GM12878 (cell line): ENCODE data around the gene LAMA5. TPM values are rescaled to one million over a fixed set of nuclear protein-coding genes. Genes with fewer than 3 reads are reported as not detected.

Source experiments
- ATAC-seq: fragments of 200-7000 bp; cut with Tn5 transposase; 3 replicates; pipeline ENCODE4 v1.9.1; 2020; ENCODE audit warnings: mild to moderate bottlenecking, moderate library complexity
- BruUV-seq: library from RNA; stranded (reverse); fragments of 400-500 nt; replicated peaks from 2 replicates; lab custom pipeline; 2021; lab: Mats Ljungman, UMichigan
- CTCF ChIA-PET: fragments of 300-600 bp; sonication (Branson Sonifier 250); formaldehyde crosslinking; extraction: SDS; loops from one replicate; lab custom pipeline; 2021; ENCODE audit warnings: inconsistent platforms; lab: Yijun Ruan, JAX
- POLR2A ChIA-PET: fragments of 350-600 bp; formaldehyde crosslinking; extraction: SDS; loops from one replicate; lab custom pipeline; 2021; ENCODE audit warnings: inconsistent platforms; lab: Charles Lee
- RAD21 ChIA-PET: fragments of 300-600 bp; sonication (Branson Sonifier 250); formaldehyde crosslinking; loops from one replicate; lab custom pipeline; 2023; ENCODE audit warnings: antibody characterized with exemption; ENCODE audit not compliant: unreplicated experiment; lab: Charles Lee
- SMC1A ChIA-PET: fragments of 300-600 bp; sonication (Branson Sonifier 250); formaldehyde crosslinking; loops from one replicate; lab custom pipeline; 2023; ENCODE audit not compliant: unreplicated experiment, uncharacterized antibody; lab: Charles Lee
- DNase-seq: peaks from one replicate; pipeline ENCODE4 v3.0.0-alpha.2; 2011; ENCODE audit warnings: low read depth, low spot score
- FAIRE-seq: peaks from 3 replicates; lab custom pipeline; 2011; peaks lifted over from hg19 to GRCh38; lab: Jason Lieb, UNC
- H2AFZ ChIP-seq: 2 replicates; pipeline ENCODE4 v1.6.0; 2011; ENCODE audit warnings: low read depth, low read length, control low read depth; ENCODE audit not compliant: control insufficient read depth
- H3K27ac ChIP-seq: 2 replicates; pipeline ENCODE4 v1.5.1; 2011; ENCODE audit warnings: control low read depth; ENCODE audit not compliant: control insufficient read depth, insufficient read depth
- H3K27me3 ChIP-seq, 2 experiments: replicated peaks in 1 of 2; 2 replicates each; pipeline versions ENCODE4 v1.6.0 to v1.6.1; 2011; ENCODE audit warnings: low read length in 1 of 2; ENCODE audit not compliant: control insufficient read depth in 2 of 2, insufficient read depth in 2 of 2
- H3K36me3 ChIP-seq, 2 experiments: 2 replicates each; pipeline ENCODE4 v1.5.1; 2011; ENCODE audit warnings: low read length in 1 of 2; ENCODE audit not compliant: control insufficient read depth in 2 of 2, insufficient read depth in 2 of 2
- H3K4me1 ChIP-seq: 2 replicates; pipeline ENCODE4 v1.6.1; 2011; ENCODE audit warnings: mild to moderate bottlenecking, low read length, moderate library complexity, mixed read lengths; ENCODE audit not compliant: control insufficient read depth, insufficient read depth
- H3K4me2 ChIP-seq: 2 replicates; pipeline ENCODE4 v1.6.0; 2011; ENCODE audit warnings: control low read depth; ENCODE audit not compliant: control insufficient read depth, insufficient read depth
- H3K4me3 ChIP-seq: fragments of 200-600 bp; sonication (generic); 2 replicates; pipeline ENCODE4 v1.5.1; 2016
- H3K79me2 ChIP-seq: 2 replicates; pipeline ENCODE4 v1.6.0; 2011; ENCODE audit warnings: low read length; ENCODE audit not compliant: control insufficient read depth, insufficient read depth
- H3K9ac ChIP-seq: 2 replicates; pipeline ENCODE4 v1.8.0; 2011; ENCODE audit warnings: low read length, control low read depth, mixed read lengths; ENCODE audit not compliant: control insufficient read depth, insufficient read depth
- H3K9me3 ChIP-seq: replicated peaks from 3 replicates; pipeline ENCODE4 v1.5.1; 2011; ENCODE audit warnings: mild to moderate bottlenecking, low read length; ENCODE audit not compliant: control insufficient read depth, insufficient read depth
- H4K20me1 ChIP-seq: 2 replicates; pipeline ENCODE4 v1.6.0; 2011; ENCODE audit not compliant: control insufficient read depth, insufficient read depth
- CBX3 ChIP-seq: fragments of 200-600 bp; sonication (generic); IDR thresholded peaks from 2 replicates; pipeline ENCODE4 v1.6.1; 2016; ENCODE audit warnings: low read depth, borderline replicate concordance
- EGR1 ChIP-seq, 2 experiments: IDR thresholded peaks; 1 replicate in 1 of 2; 2 replicates in 1 of 2; pipeline ENCODE4 v1.6.1; 2011 to 2012; ENCODE audit warnings: low read depth in 2 of 2, low read length in 2 of 2, borderline replicate concordance in 1 of 2, mild to moderate bottlenecking in 1 of 2, moderate library complexity in 1 of 2
- ESRRA ChIP-seq: IDR thresholded peaks from 2 replicates; pipeline ENCODE4 v1.6.1; 2012; ENCODE audit warnings: mild to moderate bottlenecking, low read length, improper control_type of control experiment
- GABPA ChIP-seq: IDR thresholded peaks from 2 replicates; pipeline ENCODE4 v1.6.1; 2014; ENCODE audit warnings: antibody characterized with exemption, low read depth, mild to moderate bottlenecking, inconsistent platforms
- HDGF ChIP-seq: fragments of 450-650 bp; IDR thresholded peaks from 2 replicates; pipeline ENCODE4 v1.6.1; 2016; ENCODE audit warnings: antibody characterized with exemption
- JUNB ChIP-seq: IDR thresholded peaks from 2 replicates; pipeline ENCODE4 v1.6.1; 2016; ENCODE audit warnings: antibody characterized with exemption, mild to moderate bottlenecking
- PAX5 ChIP-seq: IDR thresholded peaks from 2 replicates; pipeline ENCODE4 v1.6.1; 2011; ENCODE audit warnings: low read depth, low read length, borderline replicate concordance
- RUNX3 ChIP-seq: IDR thresholded peaks from 2 replicates; pipeline ENCODE4 v1.6.1; 2012; ENCODE audit warnings: low read length, inconsistent platforms
- TARDBP ChIP-seq: IDR thresholded peaks from 2 replicates; pipeline ENCODE4 v1.6.1; 2016; ENCODE audit warnings: borderline replicate concordance
- ZNF24 ChIP-seq: fragments of 450-650 bp; IDR thresholded peaks from 2 replicates; pipeline ENCODE4 v1.6.1; 2017; ENCODE audit warnings: antibody characterized with exemption, mild to moderate bottlenecking
- ZNF622 ChIP-seq: fragments of 450-650 bp; IDR thresholded peaks from 2 replicates; pipeline ENCODE4 v1.6.1; 2017; ENCODE audit warnings: mild to moderate bottlenecking, inconsistent platforms
- WGBS: methylation state at CpG from one replicate; pipeline ENCODE4 v1.1.6; 2016; ENCODE audit warnings: low lambda C conversion rate; ENCODE audit not compliant: insufficient replicate concordance, insufficient coverage; ENCODE audit errors: missing lambda C conversion rate; 5-methylcytosine and 5-hydroxymethylcytosine counted together
- in situ Hi-C: fragments of 300-500 bp; cut with MboI; formaldehyde crosslinking; loops from 9 replicates; pipeline ENCODE4 v1.14.3; 2018; ENCODE audit warnings: mixed read lengths
- intact Hi-C: fragments of 100-400 bp; cut with micrococcal nuclease; formaldehyde crosslinking; loops from one replicate; pipeline ENCODE4 v1.14.2; 2022; ENCODE audit not compliant: unreplicated experiment
- polyA plus RNA-seq, 11 experiments: library from polyadenylated mRNA; depleted of rRNA in 4 of 11; unstranded in 6 of 11; stranded (reverse) in 5 of 11; fragments of >200 nt; fragmentation: Nextera tagmentation in 4 of 11; fragmentation: Illumina TruSeq in 1 of 11; extraction: Ambion mirVana in 4 of 11; extraction: Trizol in 1 of 11; gene quantifications; 1 replicate in 1 of 11; 2 replicates in 10 of 11; pipeline versions ENCODE4 v1.2.1 to v1.2.3, GENCODE V29; 2011 to 2016; ENCODE audit warnings: inconsistent platforms in 2 of 11, missing spikeins in 2 of 11, low read depth in 1 of 11
- total RNA-seq, 4 experiments: library from RNA; depleted of rRNA in 3 of 4; stranded (reverse); fragments of >200 nt in 3 of 4; fragmentation: Illumina TruSeq in 1 of 4; extraction: Trizol in 1 of 4; gene quantifications; 2 replicates each; pipeline versions ENCODE4 v1.2.1 to v1.2.3, GENCODE V29; 2013 to 2021
- TF ChIP-seq, protein P1 (sequence below): IDR thresholded peaks from 2 replicates; pipeline ENCODE4 v1.6.1; 2012; ENCODE audit warnings: low read length, inconsistent platforms
- TF ChIP-seq, protein P2 (sequence below): fragments of 450-650 bp; IDR thresholded peaks from 2 replicates; pipeline ENCODE4 v1.6.1; 2016; ENCODE audit warnings: mild to moderate bottlenecking
- TF ChIP-seq, protein P3 (sequence below): fragments of 450-650 bp; IDR thresholded peaks from 2 replicates; pipeline ENCODE4 v1.6.1; 2017; ENCODE audit warnings: mild to moderate bottlenecking, low read depth, inconsistent platforms; ENCODE audit not compliant: poor library complexity, severe bottlenecking

Gene LAMA5
- total and polyA plus RNA-seq, 10 of the 15 experiments (the other 5 are each of a cell fraction or from before 2014, with no cell fraction given) = 0.09 to 3.1 (median 1.6) TPM; not detected in 3

DNA sequence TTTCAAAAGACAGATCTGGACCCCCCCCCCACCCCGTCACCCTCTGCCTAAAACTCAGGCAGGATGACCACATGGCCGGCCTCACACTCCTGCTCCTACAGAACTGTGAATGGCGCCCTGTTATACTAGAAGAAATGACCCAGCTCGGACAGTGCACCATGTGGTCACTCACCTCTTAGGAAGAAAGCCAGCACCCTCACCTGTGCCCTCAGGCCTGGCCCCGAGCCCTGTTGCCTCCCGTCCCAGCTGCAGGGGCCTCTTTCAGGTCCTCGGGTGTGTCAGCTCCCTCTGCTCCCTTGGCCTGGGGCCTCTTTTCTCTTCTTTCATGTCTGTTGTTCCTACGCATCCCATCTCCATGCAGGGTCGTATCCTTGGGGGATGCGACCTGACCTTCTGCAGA lies 105.0 kb downstream of the LAMA5 start:
- no peaks in the 10 kb centered on the region for H3K4me1 ChIP-seq
- 88% methylated on average over 10 of the region's 10 CpGs for WGBS
- intact Hi-C loops = no loop called here
- no peak for DNase-seq
- no peaks in the 10 kb centered on the region for H4K20me1 ChIP-seq
- ChIA-PET SMC1A (no interaction called here), CTCF (no interaction called here), RAD21 (no interaction called here), POLR2A (no interaction called here)
- H2AFZ ChIP-seq = no peak overlapping the region
- H3K36me3 ChIP-seq = peaks cover 16 to 21% of the 10 kb centered on the region in 2 experiments; a peak in 3 of 4 replicates
- no TSS peak for BruUV-seq
- H3K79me2 ChIP-seq = no peaks in the 10 kb centered on the region
- FAIRE-seq = no peak
- no peaks in the 10 kb centered on the region; the same call in 2 of the 3 replicates for H3K9me3 ChIP-seq
- no peak overlapping the region for H3K27ac ChIP-seq
- H3K4me2 ChIP-seq = no peak overlapping the region
- no peak for TF ChIP-seq GABPA
- TF ChIP-seq, protein P1, sequence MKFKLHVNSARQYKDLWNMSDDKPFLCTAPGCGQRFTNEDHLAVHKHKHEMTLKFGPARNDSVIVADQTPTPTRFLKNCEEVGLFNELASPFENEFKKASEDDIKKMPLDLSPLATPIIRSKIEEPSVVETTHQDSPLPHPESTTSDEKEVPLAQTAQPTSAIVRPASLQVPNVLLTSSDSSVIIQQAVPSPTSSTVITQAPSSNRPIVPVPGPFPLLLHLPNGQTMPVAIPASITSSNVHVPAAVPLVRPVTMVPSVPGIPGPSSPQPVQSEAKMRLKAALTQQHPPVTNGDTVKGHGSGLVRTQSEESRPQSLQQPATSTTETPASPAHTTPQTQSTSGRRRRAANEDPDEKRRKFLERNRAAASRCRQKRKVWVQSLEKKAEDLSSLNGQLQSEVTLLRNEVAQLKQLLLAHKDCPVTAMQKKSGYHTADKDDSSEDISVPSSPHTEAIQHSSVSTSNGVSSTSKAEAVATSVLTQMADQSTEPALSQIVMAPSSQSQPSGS = no peak
- no peak for TF ChIP-seq JUNB
- no peak for TF ChIP-seq HDGF
- TF ChIP-seq, protein P2, sequence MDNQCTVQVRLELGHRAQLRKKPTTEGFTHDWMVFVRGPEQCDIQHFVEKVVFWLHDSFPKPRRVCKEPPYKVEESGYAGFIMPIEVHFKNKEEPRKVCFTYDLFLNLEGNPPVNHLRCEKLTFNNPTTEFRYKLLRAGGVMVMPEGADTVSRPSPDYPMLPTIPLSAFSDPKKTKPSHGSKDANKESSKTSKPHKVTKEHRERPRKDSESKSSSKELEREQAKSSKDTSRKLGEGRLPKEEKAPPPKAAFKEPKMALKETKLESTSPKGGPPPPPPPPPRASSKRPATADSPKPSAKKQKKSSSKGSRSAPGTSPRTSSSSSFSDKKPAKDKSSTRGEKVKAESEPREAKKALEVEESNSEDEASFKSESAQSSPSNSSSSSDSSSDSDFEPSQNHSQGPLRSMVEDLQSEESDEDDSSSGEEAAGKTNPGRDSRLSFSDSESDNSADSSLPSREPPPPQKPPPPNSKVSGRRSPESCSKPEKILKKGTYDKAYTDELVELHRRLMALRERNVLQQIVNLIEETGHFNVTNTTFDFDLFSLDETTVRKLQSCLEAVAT = no peak
- TF ChIP-seq, protein P3, sequence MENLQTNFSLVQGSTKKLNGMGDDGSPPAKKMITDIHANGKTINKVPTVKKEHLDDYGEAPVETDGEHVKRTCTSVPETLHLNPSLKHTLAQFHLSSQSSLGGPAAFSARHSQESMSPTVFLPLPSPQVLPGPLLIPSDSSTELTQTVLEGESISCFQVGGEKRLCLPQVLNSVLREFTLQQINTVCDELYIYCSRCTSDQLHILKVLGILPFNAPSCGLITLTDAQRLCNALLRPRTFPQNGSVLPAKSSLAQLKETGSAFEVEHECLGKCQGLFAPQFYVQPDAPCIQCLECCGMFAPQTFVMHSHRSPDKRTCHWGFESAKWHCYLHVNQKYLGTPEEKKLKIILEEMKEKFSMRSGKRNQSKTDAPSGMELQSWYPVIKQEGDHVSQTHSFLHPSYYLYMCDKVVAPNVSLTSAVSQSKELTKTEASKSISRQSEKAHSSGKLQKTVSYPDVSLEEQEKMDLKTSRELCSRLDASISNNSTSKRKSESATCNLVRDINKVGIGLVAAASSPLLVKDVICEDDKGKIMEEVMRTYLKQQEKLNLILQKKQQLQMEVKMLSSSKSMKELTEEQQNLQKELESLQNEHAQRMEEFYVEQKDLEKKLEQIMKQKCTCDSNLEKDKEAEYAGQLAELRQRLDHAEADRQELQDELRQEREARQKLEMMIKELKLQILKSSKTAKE = no peak
- no peak for TF ChIP-seq ESRRA
- TF ChIP-seq RUNX3 = no peak
- TF ChIP-seq ZNF622 = no peak
- TF ChIP-seq EGR1 (IDR thresholded peaks at IDR 0.05; ENCODE audit: borderline replicate concordance in 1 of 2, low read depth in 2 of 2, low read length in 2 of 2) = no peak
- TF ChIP-seq CBX3 = no peak
- no peak for TF ChIP-seq ZNF24
- no peak for TF ChIP-seq TARDBP
- TF ChIP-seq PAX5 = no peak
- TF ChIP-seq, all 136 proteins: peak for 0
- in situ Hi-C loops = no loop called here
- H3K27me3 ChIP-seq = no peaks in the 10 kb centered on the region
- no peak for ATAC-seq
- no peak overlapping the region for H3K9ac ChIP-seq
- no peak overlapping the region for H3K4me3 ChIP-seq
